Gastroesophageal sphincter (tissue), 3 donors: ENCODE results near the gene CHERP.

ENCODE experiments used
- CTCF ChIP-seq, 4 experiments: fragments of 200-600 bp in 2 of 4; fragments of 450-650 bp in 2 of 4; sonication (generic) in 1 of 4; IDR thresholded peaks; one replicate each; pipeline ENCODE4 v1.5.1; 2017 to 2019; ENCODE audit warnings: antibody characterized with exemption in 4 of 4, mild to moderate bottlenecking in 2 of 4, moderate library complexity in 2 of 4
- EP300 ChIP-seq: sonication (generic); formaldehyde crosslinking; IDR thresholded peaks from one replicate; pipeline ENCODE4 v1.6.1; 2017; ENCODE audit warnings: antibody characterized with exemption, mild to moderate bottlenecking
- POLR2A ChIP-seq, 2 donors: fragments of 450-650 bp; IDR thresholded peaks; one replicate each; pipeline ENCODE4 v1.6.1; 2017; ENCODE audit warnings: antibody characterized with exemption in 2 of 2, mild to moderate bottlenecking in 2 of 2, moderate library complexity in 1 of 2

- no peak for TF ChIP-seq CTCF (IDR thresholded peaks at IDR 0.05)
- TF ChIP-seq POLR2A (IDR thresholded peaks at IDR 0.05), result no peak
- no peak for TF ChIP-seq EP300
Measured at GRCh38 chr19:16587833-16588823, 45.9 kb upstream of the CHERP start.
